Lung (tissue), 12 donors: ENCODE measurements around the gene PPP1CC. TPM values are rescaled to one million over a fixed set of nuclear protein-coding genes. Genes with fewer than 3 reads are reported as not detected.

Experiments used
- ATAC-seq: fragments of 200-7000 bp; cut with Tn5 transposase; one replicate; pipeline ENCODE4 v1.9.1; 2020; ENCODE audit warnings: moderate number of reproducible peaks; ENCODE audit not compliant: insufficient read depth, low FRiP score
- DNase-seq, 3 donors: peaks; one replicate each; pipeline ENCODE4 v3.0.0-alpha.2; 2013 to 2017
- H3K27ac ChIP-seq, 2 donors: one replicate each; pipeline ENCODE4 v1.5.1; 2013; ENCODE audit warnings: mild to moderate bottlenecking in 2 of 2, moderate library complexity in 2 of 2, control low read depth in 1 of 2, inconsistent platforms in 1 of 2, low read depth in 1 of 2, low read length in 1 of 2
- H3K27me3 ChIP-seq, 3 donors: one replicate each; pipeline ENCODE4 v1.5.1; 2013; ENCODE audit warnings: low read length in 2 of 3; ENCODE audit not compliant: control insufficient read depth in 3 of 3, insufficient read depth in 3 of 3
- H3K36me3 ChIP-seq, 4 donors: one replicate each; pipeline ENCODE4 v1.5.1; 2013; ENCODE audit warnings: low read length in 4 of 4, mild to moderate bottlenecking in 1 of 4, moderate library complexity in 1 of 4; ENCODE audit not compliant: control insufficient read depth in 4 of 4, insufficient read depth in 4 of 4
- H3K4me1 ChIP-seq, 5 donors: one replicate each; pipeline ENCODE4 v1.5.1; 2013; ENCODE audit warnings: low read length in 5 of 5, mild to moderate bottlenecking in 2 of 5, moderate library complexity in 1 of 5; ENCODE audit not compliant: control insufficient read depth in 5 of 5, insufficient read depth in 5 of 5
- H3K4me3 ChIP-seq: one replicate; pipeline ENCODE4 v1.5.1; 2013; ENCODE audit warnings: mild to moderate bottlenecking, control low read depth, moderate library complexity
- H3K9ac ChIP-seq, 2 donors: one replicate each; pipeline ENCODE4 v1.5.1; 2013; ENCODE audit warnings: low read length in 2 of 2, control low read depth in 1 of 2; ENCODE audit not compliant: insufficient read depth in 1 of 2
- H3K9me3 ChIP-seq, 4 donors: one replicate each; pipeline ENCODE4 v1.5.1; 2013; ENCODE audit warnings: low read length in 3 of 4, mild to moderate bottlenecking in 1 of 4, moderate library complexity in 1 of 4; ENCODE audit not compliant: control insufficient read depth in 4 of 4, insufficient read depth in 3 of 4
- WGBS, 2 donors: extraction: QIAGEN DNeasy Blood & Tissue Kit; methylation state at CpG; one replicate each; pipeline ENCODE4 v1.1.7; 2013; 5-methylcytosine and 5-hydroxymethylcytosine counted together
- polyA plus RNA-seq, 2 donors: library from polyadenylated mRNA; stranded (reverse); fragments of 200-250 nt; gene quantifications; one replicate each; pipeline ENCODE4 v1.2.1, GENCODE V29; 2013
- total RNA-seq, 2 donors: library from RNA; depleted of rRNA in 1 of 2; stranded (reverse); fragments of >200 nt in 1 of 2; gene quantifications; one replicate each; pipeline ENCODE4 v1.2.1, GENCODE V29; 2014 to 2021
- TF ChIP-seq, protein P1 (sequence below): IDR thresholded peaks from 2 replicates; pipeline ENCODE4 v1.5.1; 2012; ENCODE audit warnings: mild to moderate bottlenecking; ENCODE audit errors: control extremely low read depth, extremely low read depth
- donor health status: control.
- donor health status: control.
- donor health status: Bipolar disorder and iron deficiency.
- donor health status: healthy.
- donor health status: DM: yes; HTN: yes; CAD: no.

Gene PPP1CC
- total and polyA plus RNA-seq, 4 donors: 56.2 to 124 (median 72.3) TPM

DNA sequence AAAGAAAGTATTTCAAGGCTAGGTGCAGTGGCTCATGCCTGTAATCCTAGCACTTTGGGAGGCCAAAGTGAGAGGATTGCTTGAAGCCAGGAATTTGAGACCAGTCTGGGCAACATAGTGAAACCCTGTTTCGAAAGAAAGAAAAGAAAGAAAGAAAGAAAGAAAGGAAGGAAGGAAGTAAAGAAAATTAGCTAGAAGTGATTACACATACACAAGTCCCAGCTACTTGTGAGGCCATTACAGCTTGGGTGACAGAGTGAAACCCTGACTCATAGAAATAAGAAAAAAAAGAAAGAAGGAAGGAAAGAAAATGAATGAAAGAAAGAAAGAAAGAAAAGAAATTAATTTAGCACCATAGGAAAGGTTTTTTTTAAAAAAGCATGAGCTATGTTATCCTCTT, 33.3 kb upstream of the PPP1CC start:
- TF ChIP-seq, protein P1, sequence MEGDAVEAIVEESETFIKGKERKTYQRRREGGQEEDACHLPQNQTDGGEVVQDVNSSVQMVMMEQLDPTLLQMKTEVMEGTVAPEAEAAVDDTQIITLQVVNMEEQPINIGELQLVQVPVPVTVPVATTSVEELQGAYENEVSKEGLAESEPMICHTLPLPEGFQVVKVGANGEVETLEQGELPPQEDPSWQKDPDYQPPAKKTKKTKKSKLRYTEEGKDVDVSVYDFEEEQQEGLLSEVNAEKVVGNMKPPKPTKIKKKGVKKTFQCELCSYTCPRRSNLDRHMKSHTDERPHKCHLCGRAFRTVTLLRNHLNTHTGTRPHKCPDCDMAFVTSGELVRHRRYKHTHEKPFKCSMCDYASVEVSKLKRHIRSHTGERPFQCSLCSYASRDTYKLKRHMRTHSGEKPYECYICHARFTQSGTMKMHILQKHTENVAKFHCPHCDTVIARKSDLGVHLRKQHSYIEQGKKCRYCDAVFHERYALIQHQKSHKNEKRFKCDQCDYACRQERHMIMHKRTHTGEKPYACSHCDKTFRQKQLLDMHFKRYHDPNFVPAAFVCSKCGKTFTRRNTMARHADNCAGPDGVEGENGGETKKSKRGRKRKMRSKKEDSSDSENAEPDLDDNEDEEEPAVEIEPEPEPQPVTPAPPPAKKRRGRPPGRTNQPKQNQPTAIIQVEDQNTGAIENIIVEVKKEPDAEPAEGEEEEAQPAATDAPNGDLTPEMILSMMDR: no peak
- ATAC-seq (no peak), DNase-seq (no peak)
- H3K9me3 ChIP-seq: no peaks in the 10 kb centered on the region
- no peaks in the 10 kb centered on the region for H3K36me3 ChIP-seq
- H3K27ac ChIP-seq: no peak overlapping the region
- H3K4me3 ChIP-seq: no peak overlapping the region
- no peak overlapping the region for H3K9ac ChIP-seq
- H3K4me1 ChIP-seq: no peaks in the 10 kb centered on the region
- H3K27me3 ChIP-seq: no peaks in the 10 kb centered on the region
- WGBS, 2 donors: 64 to 75% methylated on average over 1 of the region's 1 CpG

DNA sequence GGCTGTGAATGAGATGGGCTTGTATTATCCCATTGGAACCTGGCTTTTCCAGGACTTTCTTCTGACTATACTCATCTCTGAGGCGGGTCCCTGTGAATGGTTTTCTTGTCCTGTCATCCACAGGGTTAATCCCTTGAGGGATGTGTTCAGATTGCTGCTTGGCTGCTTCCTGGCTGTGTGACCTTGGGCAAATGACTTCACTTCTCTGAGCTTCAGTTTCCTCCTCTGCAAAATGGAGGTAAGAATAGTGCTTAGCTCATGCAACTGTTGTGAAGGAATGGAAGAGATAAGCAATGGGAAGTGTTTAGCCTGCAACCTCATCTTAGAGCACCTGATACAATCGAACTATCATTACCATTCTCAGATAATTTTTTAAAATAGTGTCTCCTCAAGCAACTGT, 32.1 kb upstream of the PPP1CC start:
- WGBS, 2 donors: 82 to 86% methylated on average over 2 of the region's 2 CpGs
- DNase-seq: no peak
- H3K4me1 ChIP-seq: no peaks in the 10 kb centered on the region
- no peaks in the 10 kb centered on the region for H3K27me3 ChIP-seq
- H3K4me3 ChIP-seq: no peak overlapping the region
- H3K9ac ChIP-seq: no peak overlapping the region
- no peaks in the 10 kb centered on the region for H3K36me3 ChIP-seq
- TF ChIP-seq, protein P1: no peak
- H3K27ac ChIP-seq: no peak overlapping the region
- ATAC-seq: no peak
- no peaks in the 10 kb centered on the region for H3K9me3 ChIP-seq

DNA sequence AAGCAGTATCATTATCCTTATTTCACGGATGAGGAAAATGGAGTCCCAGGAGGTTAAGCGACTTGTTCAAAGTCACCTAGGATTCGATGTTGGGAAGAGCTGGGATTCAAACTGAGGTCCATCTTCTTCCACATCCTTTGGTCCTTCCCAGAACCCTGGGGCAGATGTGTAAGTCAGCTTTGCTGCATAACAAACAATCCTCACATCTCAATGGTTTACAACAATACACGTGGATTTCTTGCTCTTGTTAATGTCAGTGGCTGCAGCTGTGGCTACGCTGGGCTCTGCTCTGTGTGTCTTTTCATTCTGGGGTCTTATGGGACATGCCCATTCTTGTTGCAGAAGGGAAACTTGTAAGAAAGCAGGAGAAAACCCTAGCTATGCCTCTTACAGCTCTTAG, 26.3 kb upstream of the PPP1CC start:
- no peak for ATAC-seq
- no peaks in the 10 kb centered on the region for H3K36me3 ChIP-seq
- no peak overlapping the region for H3K9ac ChIP-seq
- 97% methylated on average over 5 of the region's 5 CpGs for WGBS, 2 donors
- DNase-seq: no peak
- H3K27me3 ChIP-seq: no peaks in the 10 kb centered on the region
- H3K27ac ChIP-seq: no peak overlapping the region
- TF ChIP-seq, protein P1: no peak
- peaks cover 0 to 2% (median 0%) of the 10 kb centered on the region in 4 donors for H3K9me3 ChIP-seq
- no peak overlapping the region for H3K4me3 ChIP-seq
- no peaks in the 10 kb centered on the region for H3K4me1 ChIP-seq

DNA sequence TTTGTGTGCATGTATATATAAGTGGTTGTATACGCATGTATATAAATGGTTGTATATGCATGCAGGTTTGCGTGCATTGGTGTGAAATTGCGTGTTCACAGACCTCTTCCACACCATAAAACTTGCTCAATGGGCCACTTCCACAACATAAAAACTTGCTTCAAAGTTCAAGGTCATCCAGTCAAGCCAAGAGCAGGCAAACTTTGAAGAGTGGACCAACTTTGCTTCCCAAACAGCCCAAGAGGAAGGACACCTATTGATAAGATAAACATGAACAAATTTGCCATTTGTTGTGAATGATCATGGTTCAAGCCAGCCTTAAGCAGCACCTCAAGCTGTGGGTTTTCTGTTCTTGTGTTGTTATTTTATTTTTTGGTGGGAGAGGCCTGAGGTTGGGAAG, 25.2 kb upstream of the PPP1CC start:
- H3K9ac ChIP-seq: no peak overlapping the region
- no peaks in the 10 kb centered on the region for H3K27me3 ChIP-seq
- H3K4me1 ChIP-seq: peaks cover 0 to 3% (median 0%) of the 10 kb centered on the region in 5 donors
- no peaks in the 10 kb centered on the region for H3K36me3 ChIP-seq
- ATAC-seq: no peak
- no peak overlapping the region for H3K4me3 ChIP-seq
- WGBS, 2 donors: 98 to 99% methylated on average over 3 of the region's 3 CpGs
- H3K27ac ChIP-seq: no peak overlapping the region
- no peak for DNase-seq
- TF ChIP-seq, protein P1: no peak
- H3K9me3 ChIP-seq: peaks cover 0 to 2% (median 0%) of the 10 kb centered on the region in 4 donors
